Left hindlimb (tissue), 1 donor: Measurements from ENCODE around the gene LEP.
"Not testable (repeated sequence)": the region's sequence is repeated elsewhere in the genome, so short reads cannot be mapped to it uniquely, and the experiment has no call there.

Source experiments
- DNase-seq: peaks from one replicate; pipeline ENCODE4 v3.0.0-alpha.2; 2018

The LEP gene

GRCh38 chr7:128211626-128212025, 29.5 kb upstream of the LEP start:
- no peak for DNase-seq

GRCh38 chr7:128214463-128214862, 26.6 kb upstream of the LEP start:
- no peak for DNase-seq

- DNase-seq, result no peak
Observed at GRCh38 chr7:128215281-128215680, 25.8 kb upstream of the LEP start.

GRCh38 chr7:128215739-128216138, 25.3 kb upstream of the LEP start:
- peak; percentile 58 for DNase-seq

GRCh38 chr7:128217030-128217805, 23.9 kb upstream of the LEP start:
- no peak for DNase-seq

GRCh38 chr7:128217967-128218652, 23.0 kb upstream of the LEP start:
- DNase-seq, result no peak

GRCh38 chr7:128219636-128220035, 21.4 kb upstream of the LEP start:
- DNase-seq, result no peak

GRCh38 chr7:128221929-128222403, 19.1 kb upstream of the LEP start:
- DNase-seq, result no peak

- no peak for DNase-seq
Observed at GRCh38 chr7:128226132-128226980, 14.7 kb upstream of the LEP start.

- no peak for DNase-seq
Observed at GRCh38 chr7:128227271-128227670, 13.8 kb upstream of the LEP start.

GRCh38 chr7:128231021-128231420, 10.1 kb upstream of the LEP start:
- DNase-seq, result no peak

- no peak for DNase-seq
Observed at GRCh38 chr7:128231677-128232076, 9.4 kb upstream of the LEP start.

GRCh38 chr7:128233471-128233870, 7.6 kb upstream of the LEP start:
- no peak for DNase-seq

GRCh38 chr7:128234476-128235026, 6.5 kb upstream of the LEP start:
- no peak for DNase-seq

GRCh38 chr7:128235471-128235870, 5.6 kb upstream of the LEP start:
- no peak for DNase-seq

- DNase-seq, result no peak
Observed at GRCh38 chr7:128236924-128237586, 4.0 kb upstream of the LEP start.

- not testable (repeated sequence) for DNase-seq
Observed at GRCh38 chr7:128239146-128239545, 1.9 kb upstream of the LEP start.

GRCh38 chr7:128242661-128243060, 1.6 kb downstream of the LEP start:
- no peak for DNase-seq

- no peak for DNase-seq
Observed at GRCh38 chr7:128243273-128243672, 2.2 kb downstream of the LEP start.

- DNase-seq, result no peak
Observed at GRCh38 chr7:128244861-128245260, 3.8 kb downstream of the LEP start.

- no peak for DNase-seq
Observed at GRCh38 chr7:128247108-128247507, 6.0 kb downstream of the LEP start.

GRCh38 chr7:128247640-128248194, 6.6 kb downstream of the LEP start:
- DNase-seq, result no peak
